ENCODE data around the gene CIB1. TPM values are rescaled to one million over a fixed set of nuclear protein-coding genes. Genes with fewer than 3 reads are reported as not detected.

Gene CIB1
- total RNA-seq, 4 donors from 2014 or later: 22.8 to 35.6 (median 25.5) TPM

DNA sequence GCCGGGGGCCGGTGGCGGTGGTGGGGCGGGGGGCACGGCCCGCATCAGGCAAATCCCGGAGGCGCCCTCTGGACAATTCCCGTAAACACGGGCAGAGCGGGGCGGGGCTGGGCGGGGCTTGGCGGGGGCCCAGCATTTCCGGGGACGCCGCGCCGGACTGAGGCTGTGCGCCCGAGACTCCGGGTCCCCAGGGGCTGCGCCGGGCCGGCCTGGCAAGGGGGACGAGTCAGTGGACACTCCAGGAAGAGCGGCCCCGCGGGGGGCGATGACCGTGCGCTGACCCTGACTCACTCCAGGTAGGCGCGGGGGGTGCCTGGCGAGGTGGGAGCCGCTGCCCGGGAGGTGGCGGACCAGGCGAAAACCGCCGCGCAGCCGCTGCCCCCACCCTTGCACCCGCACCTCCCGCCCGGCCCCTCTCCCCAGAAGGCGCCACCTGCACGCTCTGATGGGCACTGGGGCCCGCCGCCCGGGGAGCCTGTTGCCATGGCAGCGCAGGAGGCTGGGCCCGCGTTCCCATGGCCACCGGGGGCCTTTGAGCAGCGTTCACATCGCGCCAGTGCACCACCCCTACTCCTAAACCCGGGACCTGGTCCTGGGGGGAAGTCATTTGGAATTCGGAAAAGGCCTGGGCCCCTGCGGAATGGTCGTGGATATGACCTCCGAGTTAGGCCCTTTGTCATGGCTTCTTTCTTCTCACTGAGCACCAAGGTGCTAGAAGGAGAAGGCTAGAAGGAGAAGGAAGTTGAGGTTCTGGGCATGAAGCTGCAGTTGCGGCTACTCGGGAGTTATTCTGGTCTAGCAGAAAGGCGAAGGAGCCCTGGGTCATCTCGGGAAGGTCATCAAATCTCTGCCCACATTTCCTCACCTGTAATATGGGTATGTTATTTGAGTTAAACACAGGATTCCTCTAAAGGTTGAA lies 48.7 kb downstream of the CIB1 start:
- Histone ChIP-seq H3K9me3 (no peaks in the 10 kb centered on the region), H3K27me3 (no peaks in the 10 kb centered on the region), H3K27ac (peak overlapping the region; percentile 91 to 97 (median 95)), H3K4me3 (peak overlapping the region; percentile 68 to 69), H3K36me3 (no peaks in the 10 kb centered on the region), H3K4me1 (peaks cover 0 to 83% (median 13%) of the 10 kb centered on the region in 3 donors)
- 20% methylated on average over 1 of the region's 67 CpGs; no CpG with 5 or more reads in 1 of the 2 donors for WGBS, 2 donors (ENCODE audit: low coverage in 1 of 2)
- TF ChIP-seq, protein P1, sequence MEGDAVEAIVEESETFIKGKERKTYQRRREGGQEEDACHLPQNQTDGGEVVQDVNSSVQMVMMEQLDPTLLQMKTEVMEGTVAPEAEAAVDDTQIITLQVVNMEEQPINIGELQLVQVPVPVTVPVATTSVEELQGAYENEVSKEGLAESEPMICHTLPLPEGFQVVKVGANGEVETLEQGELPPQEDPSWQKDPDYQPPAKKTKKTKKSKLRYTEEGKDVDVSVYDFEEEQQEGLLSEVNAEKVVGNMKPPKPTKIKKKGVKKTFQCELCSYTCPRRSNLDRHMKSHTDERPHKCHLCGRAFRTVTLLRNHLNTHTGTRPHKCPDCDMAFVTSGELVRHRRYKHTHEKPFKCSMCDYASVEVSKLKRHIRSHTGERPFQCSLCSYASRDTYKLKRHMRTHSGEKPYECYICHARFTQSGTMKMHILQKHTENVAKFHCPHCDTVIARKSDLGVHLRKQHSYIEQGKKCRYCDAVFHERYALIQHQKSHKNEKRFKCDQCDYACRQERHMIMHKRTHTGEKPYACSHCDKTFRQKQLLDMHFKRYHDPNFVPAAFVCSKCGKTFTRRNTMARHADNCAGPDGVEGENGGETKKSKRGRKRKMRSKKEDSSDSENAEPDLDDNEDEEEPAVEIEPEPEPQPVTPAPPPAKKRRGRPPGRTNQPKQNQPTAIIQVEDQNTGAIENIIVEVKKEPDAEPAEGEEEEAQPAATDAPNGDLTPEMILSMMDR (IDR thresholded peaks at IDR 0.05): peak in 1 of 4 experiments; percentile 20
- TF ChIP-seq POLR2A (IDR thresholded peaks at IDR 0.05) (peak; percentile 51 to 61), EP300 (IDR thresholded peaks at IDR 0.05) (no peak), POLR2AphosphoS5 (IDR thresholded peaks at IDR 0.05) (peak; percentile 56)
- peak; percentile 78 for ATAC-seq

DNA sequence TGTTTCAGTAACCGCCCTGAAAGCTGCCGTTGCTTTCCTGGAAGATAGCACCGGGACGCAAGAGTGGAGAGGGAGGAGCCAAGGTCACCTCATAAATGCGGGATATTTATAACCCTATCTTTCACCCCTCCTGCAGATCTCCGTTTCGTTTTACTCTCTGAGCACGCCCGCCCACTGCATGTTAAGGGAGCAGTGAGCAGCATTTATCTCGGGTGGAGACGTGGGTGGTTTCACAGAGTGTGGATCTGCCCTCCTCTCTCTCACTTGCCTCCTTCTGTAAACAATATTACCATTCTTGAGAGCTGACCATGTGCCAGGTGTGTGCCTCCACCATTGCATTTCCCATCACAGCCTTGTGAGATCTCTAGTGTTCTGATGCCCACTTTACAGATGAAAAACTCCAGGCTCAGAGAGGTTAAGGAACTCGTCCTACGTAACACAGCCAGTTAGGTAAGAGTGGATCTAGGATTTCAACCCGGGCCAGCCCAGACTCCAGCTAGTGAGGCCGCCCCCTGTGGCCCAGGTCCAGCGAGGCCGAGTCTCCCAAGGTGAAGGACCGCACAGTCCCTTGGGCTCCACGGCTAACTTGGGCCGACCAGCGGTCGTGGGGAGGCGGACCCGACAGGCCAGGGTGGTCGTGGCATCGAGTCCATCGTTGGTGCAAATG lies 49.5 kb downstream of the CIB1 start:
- H3K27ac ChIP-seq: peak overlapping the region; percentile 91 to 97 (median 95)
- 7 to 34% methylated on average over 4 to 9 of the region's 27 CpGs for WGBS, 2 donors (ENCODE audit: low coverage in 1 of 2)
- no peaks in the 10 kb centered on the region for H3K9me3 ChIP-seq
- peak overlapping the region; percentile 68 to 69 for H3K4me3 ChIP-seq
- peak; percentile 85 for ATAC-seq
- H3K27me3 ChIP-seq: no peaks in the 10 kb centered on the region
- peaks cover 0 to 75% (median 13%) of the 10 kb centered on the region in 3 donors for H3K4me1 ChIP-seq
- H3K36me3 ChIP-seq: no peaks in the 10 kb centered on the region
- peak in 1 of 2 donors; percentile 6 for TF ChIP-seq POLR2A (IDR thresholded peaks at IDR 0.05)
- TF ChIP-seq, protein P1 (IDR thresholded peaks at IDR 0.05): no peak
- TF ChIP-seq EP300 (IDR thresholded peaks at IDR 0.05): peak; percentile 30
- peak; percentile 97 for TF ChIP-seq POLR2AphosphoS5 (IDR thresholded peaks at IDR 0.05)

DNA sequence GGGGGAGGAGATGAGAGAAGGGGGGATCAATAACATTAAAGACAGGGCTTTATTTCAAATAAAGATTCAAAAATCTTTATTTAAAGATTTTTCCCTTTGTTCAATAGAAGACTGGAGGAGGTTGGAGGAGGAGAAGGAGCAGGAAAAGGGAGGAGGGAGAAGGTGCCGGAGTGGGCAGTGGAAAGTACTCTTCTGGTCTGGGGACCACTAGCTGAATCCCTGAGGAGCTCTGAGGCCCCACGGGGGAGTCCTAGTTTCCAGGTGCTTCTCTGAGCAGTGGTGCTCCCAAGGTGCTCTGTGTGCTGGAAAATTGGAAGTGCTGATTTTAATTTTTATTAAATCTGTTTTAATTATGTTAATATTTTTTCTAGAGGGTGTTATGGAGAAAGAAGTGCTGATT lies 52.0 kb downstream of the CIB1 start:
- Histone ChIP-seq H3K27me3 (no peaks in the 10 kb centered on the region), H3K4me1 (peaks cover 0 to 55% (median 13%) of the 10 kb centered on the region in 3 donors), H3K27ac (peak overlapping the region in 3 of 4 donors; percentile 57 to 97 (median 94)), H3K4me3 (no peak overlapping the region), H3K9me3 (no peaks in the 10 kb centered on the region), H3K36me3 (no peaks in the 10 kb centered on the region)
- ATAC-seq: no peak
- 27 to 33% methylated on average over 2 of the region's 2 CpGs for WGBS, 2 donors (ENCODE audit: low coverage in 1 of 2)
- TF ChIP-seq, protein P1 (IDR thresholded peaks at IDR 0.05): no peak
- TF ChIP-seq EP300 (IDR thresholded peaks at IDR 0.05) (no peak), POLR2AphosphoS5 (IDR thresholded peaks at IDR 0.05) (no peak), POLR2A (IDR thresholded peaks at IDR 0.05) (no peak)

Small RNA genes within 50 kb of the gene (small RNA-seq; reads per million reads assigned to genes)
- 0 reads per million in 4 donors for gene AC091167.3

Other genes starting within 250 kb of the CIB1 start
- 10 to 100 TPM in 3 of 4 donors, 1 to 10 TPM in 1; 7.3 to 13.2 (median 11.4) TPM for gene ZNF710, start 232.6 kb downstream of the CIB1 start, total RNA-seq
- gene IDH2, start 131.5 kb downstream of the CIB1 start, total RNA-seq: 100 to 1,000 TPM in 3 of 4 donors, 10 to 100 TPM in 1; 45.2 to 289 (median 132) TPM
- 10 to 100 TPM; 18.7 to 44.9 (median 41.9) TPM for gene SEMA4B, start 32.6 kb downstream of the CIB1 start, total RNA-seq
- gene GDPGP1, start 268 bp upstream of the CIB1 start, total RNA-seq: 1 to 10 TPM; 2.0 to 8.9 (median 7.5) TPM
- gene TTLL13, start 15.6 kb upstream of the CIB1 start, total RNA-seq: under 1 TPM in 1 of 4 donors, not detected in 3; 0.54 TPM
- gene NGRN, start 31.7 kb upstream of the CIB1 start, total RNA-seq: 100 to 1,000 TPM; 127 to 182 (median 151) TPM
- 10 to 100 TPM in 1 of 4 donors, 1 to 10 TPM in 2, under 1 TPM in 1; 0.78 to 17.2 (median 1.1) TPM for gene ZNF774, start 118.3 kb upstream of the CIB1 start, total RNA-seq
- 100 to 1,000 TPM; 210 to 360 (median 245) TPM for gene IQGAP1, start 154.3 kb upstream of the CIB1 start, total RNA-seq

Measured in gastroesophageal sphincter (tissue), 4 donors.